Fibroblast of the aortic adventitia (primary cell): ENCODE results near the gene ST3GAL2. TPM values are rescaled to one million over a fixed set of nuclear protein-coding genes. Genes with fewer than 3 reads are reported as not detected.

Experiments
- DNase-seq: peaks from one replicate; pipeline ENCODE4 v3.0.0-alpha.2; 2010; ENCODE audit warnings: low read depth
- H3K4me3 ChIP-seq: 2 replicates; pipeline ENCODE4 v1.5.1; 2011; ENCODE audit warnings: low read depth, mild to moderate bottlenecking, control low read depth, low read length, moderate library complexity
- small RNA-seq: library from RNA; depleted of rRNA; stranded (forward); fragments of <200 nt; gene quantifications from one replicate; pipeline ENCODE3, GENCODE V24; 2012
- total RNA-seq: library from RNA; depleted of rRNA; stranded (reverse); fragments of >200 nt; gene quantifications from 2 replicates; pipeline ENCODE4 v1.2.3, GENCODE V29; 2012; ENCODE audit warnings: low replicate concordance
- TF ChIP-seq, protein P1 (sequence below): IDR thresholded peaks from 2 replicates; pipeline ENCODE4 v1.5.1; 2011; ENCODE audit warnings: mild to moderate bottlenecking, low read length, control low read depth, inconsistent platforms; ENCODE audit not compliant: insufficient read depth

Gene ST3GAL2
- total RNA-seq, 1 donor: 16.7 TPM

- TF ChIP-seq, protein P1, sequence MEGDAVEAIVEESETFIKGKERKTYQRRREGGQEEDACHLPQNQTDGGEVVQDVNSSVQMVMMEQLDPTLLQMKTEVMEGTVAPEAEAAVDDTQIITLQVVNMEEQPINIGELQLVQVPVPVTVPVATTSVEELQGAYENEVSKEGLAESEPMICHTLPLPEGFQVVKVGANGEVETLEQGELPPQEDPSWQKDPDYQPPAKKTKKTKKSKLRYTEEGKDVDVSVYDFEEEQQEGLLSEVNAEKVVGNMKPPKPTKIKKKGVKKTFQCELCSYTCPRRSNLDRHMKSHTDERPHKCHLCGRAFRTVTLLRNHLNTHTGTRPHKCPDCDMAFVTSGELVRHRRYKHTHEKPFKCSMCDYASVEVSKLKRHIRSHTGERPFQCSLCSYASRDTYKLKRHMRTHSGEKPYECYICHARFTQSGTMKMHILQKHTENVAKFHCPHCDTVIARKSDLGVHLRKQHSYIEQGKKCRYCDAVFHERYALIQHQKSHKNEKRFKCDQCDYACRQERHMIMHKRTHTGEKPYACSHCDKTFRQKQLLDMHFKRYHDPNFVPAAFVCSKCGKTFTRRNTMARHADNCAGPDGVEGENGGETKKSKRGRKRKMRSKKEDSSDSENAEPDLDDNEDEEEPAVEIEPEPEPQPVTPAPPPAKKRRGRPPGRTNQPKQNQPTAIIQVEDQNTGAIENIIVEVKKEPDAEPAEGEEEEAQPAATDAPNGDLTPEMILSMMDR: peak; percentile 52
- DNase-seq: peak; percentile 15
Observed at GRCh38 chr16:70331588-70332358, 107.1 kb downstream of the ST3GAL2 start.

DNA sequence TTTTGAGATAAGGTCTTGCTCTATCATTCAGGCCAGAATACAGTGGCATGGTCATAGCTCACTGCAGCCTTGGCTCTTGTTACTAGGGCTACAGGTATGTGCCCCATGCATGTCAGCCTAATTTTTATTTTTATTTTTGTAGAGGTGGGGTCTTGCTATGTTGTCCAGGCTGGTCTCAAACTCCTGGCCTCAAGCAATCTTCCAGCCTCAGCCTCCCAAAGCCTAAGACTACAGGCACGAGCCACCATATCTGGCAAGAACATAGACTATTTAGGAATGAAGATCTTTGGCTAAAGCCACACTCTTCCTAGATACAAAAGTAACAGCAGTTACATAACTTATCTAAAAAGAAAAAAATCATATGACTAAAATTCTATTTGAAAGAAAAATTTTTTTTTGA is 107.8 kb downstream of the ST3GAL2 start:
- no peak overlapping the region for H3K4me3 ChIP-seq
- TF ChIP-seq, protein P1: no peak
- DNase-seq: no peak

More at GRCh38 chr16:70331588-70332358, 107.1 kb downstream of the ST3GAL2 start:
- H3K4me3 ChIP-seq: no peak overlapping the region

Small RNAs within 50 kb of the gene (small RNA-seq; reads per million reads assigned to genes)
- gene RNU6-23P (not detected), gene RPS27P26 (not detected)

Other genes with a start within 250 kb of the ST3GAL2 start
- gene EXOSC6, start 187.2 kb downstream of the ST3GAL2 start, total RNA-seq: 37.9 and 39.7 TPM in 2 replicates
- gene AARS1, start 149.6 kb downstream of the ST3GAL2 start, total RNA-seq: 160 and 167 TPM in 2 replicates
- 28.5 and 30.5 TPM in 2 replicates for gene DDX19B, start 139.9 kb downstream of the ST3GAL2 start, total RNA-seq
- gene DDX19A, start 92.2 kb downstream of the ST3GAL2 start, total RNA-seq: 28.1 and 37.4 TPM in 2 replicates
- 8.1 and 8.9 TPM in 2 replicates for gene FCSK, start 15.5 kb upstream of the ST3GAL2 start, total RNA-seq
- 59.9 and 131 TPM in 2 replicates for gene COG4, start 84.5 kb upstream of the ST3GAL2 start, total RNA-seq
- 39.1 and 184 TPM in 2 replicates for gene SF3B3, start 84.7 kb upstream of the ST3GAL2 start, total RNA-seq
- 3.4 and 10.9 TPM in 2 replicates for gene IL34, start 207.5 kb upstream of the ST3GAL2 start, total RNA-seq
- gene MTSS2, start 247.0 kb upstream of the ST3GAL2 start, total RNA-seq: 8.3 and 24.0 TPM in 2 replicates